GM18873 (cell line): Measurements from ENCODE around the gene EIF2B2.

Experiments used
- ATAC-seq: cut with Tn5 transposase; IDR thresholded peaks from one replicate; pipeline ENCODE4 v1.9.1; 2021; ENCODE audit warnings: mild to moderate bottlenecking, moderate library complexity, moderate number of reproducible peaks; ENCODE audit not compliant: unreplicated experiment, low FRiP score

EIF2B2 gene

DNA sequence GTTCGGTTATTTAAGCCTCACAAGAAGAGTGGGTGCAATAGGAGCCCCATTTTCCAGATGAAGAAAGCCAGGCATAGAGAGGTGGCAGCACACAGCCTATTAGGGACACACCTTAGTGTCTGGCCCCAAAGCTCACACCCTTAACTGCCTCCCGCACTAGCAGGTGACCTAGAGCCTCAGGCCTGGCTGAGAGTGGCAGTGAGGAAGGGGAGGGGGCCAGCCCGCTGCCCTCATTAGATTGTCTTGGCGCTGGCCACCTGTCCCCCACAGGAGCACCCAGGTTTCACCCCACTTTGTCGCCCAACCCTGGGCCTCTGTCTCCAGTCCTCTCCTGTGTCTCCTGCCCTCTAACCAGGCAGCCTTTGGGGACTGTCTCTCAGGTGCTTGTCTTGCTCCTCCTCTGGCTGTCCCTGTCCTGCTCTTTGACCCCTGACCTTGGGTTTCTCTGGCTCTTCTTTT lies 28.8 kb upstream of the EIF2B2 start:
- no peak for ATAC-seq

DNA sequence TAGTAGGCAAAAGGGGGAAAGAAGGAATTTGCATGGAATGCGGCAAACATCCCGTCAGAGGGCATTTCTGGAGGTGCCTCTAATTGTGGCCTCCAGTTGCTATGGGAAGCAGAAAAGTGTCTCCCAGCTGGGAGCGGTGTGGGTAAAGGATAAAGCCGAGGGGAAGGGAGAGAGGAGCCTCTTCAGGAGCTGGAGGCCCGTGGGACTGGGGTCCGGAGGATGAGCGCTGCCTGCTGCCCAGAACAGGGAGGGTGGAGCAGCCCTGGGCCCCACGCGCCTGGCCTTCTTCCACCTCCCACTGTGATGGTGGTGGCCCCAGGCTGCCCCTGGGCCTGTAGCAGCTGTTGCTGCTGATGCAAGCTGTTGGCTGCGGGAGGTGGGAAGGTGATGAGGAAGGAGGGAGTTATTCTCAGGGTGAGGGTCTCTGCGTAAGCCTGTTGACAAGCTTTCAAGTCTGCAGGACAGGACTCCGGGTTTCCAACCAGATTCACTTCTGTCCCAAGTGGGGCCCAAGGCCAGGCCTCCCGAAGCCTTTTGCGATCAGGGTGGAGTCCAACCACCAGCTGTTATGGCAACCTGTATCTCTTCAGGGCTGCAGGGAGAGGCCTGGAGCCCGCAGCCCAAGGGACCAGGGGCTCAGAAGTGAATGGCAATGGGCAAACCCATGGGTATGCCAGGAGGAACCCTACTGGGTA lies 28.2 kb upstream of the EIF2B2 start:
- ATAC-seq: no peak

DNA sequence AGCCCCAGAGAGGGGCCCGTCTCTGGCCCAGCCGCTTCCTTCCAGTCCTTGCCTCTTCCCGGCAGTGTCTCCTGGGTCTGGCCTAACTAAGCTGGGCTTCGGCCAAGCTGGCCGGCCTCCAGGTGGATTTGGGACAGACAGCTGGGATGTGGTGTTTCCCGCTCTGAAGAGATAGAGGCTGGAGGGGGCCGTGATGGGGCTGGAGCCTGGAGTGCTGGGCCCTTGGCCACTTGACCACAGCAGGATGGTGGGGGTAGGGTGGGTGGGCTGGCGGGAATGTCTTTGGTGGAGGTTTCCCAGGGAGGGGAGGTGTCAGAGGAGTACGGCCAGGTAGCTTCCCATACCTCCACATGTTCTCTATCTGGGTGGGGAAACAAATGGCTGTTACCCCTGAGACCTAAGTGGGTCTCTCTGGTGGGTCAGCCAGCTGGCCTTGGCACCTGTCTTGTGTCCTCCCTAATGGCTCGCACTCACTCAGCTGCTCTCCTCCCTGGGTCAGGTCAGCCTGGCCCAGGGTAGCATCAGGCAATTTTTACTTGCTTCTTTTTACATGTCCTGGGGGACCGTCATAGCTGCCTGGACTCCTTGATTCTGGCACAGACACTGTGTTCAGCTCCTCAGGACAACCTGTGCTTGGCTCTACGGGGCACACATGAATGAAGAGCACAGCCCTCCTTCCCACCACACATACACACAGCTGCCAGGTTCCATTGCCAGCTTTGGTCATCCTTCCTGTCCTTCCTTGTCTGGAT lies 27.5 kb upstream of the EIF2B2 start:
- no peak for ATAC-seq

DNA sequence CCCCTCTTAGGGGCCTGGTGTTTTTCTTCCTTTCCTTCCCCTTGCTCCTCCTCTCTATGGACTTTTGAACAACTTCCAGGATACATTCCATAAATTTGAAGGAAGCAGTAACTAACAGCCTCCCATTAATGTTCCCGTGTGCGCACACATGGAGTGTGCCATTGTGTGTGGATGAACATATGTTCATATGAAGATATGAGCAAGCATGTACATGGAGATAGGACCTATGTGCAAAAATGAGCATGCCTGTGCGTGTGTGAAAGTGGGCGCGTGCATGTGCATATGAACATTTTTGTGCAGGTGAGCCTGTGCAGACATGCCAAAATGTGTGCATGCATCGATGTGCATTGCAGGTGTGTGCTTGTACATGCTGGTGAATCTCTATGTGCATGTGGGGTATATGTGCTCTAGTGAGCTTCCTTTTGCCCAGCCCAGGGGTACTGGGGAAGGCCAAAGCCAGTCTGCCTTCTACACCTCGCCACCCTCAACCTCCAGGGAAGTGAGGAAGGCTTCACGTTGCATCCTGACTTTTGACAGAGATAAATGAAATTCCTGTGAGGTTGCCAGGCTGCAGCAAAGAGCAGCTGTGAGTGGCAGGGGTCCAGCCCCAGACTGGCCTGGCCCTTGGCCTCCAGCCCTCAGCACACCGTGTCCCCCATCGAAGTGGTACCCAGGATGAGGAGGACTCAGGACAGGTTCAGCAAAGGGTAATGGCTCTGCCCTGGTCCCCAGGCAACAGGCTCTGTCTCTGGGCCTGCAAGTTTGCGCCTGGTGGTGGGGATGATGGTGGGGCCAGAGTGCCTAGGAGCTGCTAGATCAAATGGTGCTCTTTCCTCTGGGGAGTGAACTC lies 26.2 kb upstream of the EIF2B2 start:
- no peak for ATAC-seq

DNA sequence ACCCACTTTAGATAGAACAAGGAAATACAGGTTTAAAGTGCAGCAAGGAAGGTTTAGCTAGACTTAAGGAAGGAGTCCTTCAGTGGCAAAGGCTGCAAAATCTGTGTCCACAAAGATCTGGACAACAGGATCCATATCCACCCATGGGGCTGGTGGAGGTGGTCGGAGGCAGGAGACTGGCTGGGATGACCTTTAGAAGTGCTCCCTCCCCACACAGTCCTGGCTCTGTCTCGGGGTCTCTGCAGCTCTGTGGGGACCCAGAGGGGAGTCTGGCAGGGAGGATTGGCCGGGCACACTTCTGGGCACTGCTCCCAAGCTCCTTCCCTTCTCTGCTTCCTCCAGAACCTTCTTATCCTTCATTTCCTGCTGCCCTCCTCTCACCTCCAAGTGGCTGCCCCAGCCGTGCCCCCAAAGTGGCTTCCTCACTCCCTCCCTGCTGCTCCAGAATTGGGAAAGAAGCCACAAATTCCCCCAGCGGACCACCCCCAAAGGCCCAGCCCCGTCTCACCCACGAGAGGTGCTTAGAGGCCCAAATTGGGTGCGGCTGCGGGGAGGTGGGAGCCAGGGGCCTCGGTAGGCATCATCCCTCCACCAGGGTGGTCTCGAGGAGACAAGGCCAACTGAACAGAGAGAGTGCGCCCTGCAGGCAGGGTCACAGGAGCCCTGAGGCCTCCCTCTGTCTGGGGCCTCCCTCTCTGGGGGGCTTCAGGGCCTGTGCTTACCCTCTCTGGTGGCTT lies 25.4 kb upstream of the EIF2B2 start:
- ATAC-seq: no peak

DNA sequence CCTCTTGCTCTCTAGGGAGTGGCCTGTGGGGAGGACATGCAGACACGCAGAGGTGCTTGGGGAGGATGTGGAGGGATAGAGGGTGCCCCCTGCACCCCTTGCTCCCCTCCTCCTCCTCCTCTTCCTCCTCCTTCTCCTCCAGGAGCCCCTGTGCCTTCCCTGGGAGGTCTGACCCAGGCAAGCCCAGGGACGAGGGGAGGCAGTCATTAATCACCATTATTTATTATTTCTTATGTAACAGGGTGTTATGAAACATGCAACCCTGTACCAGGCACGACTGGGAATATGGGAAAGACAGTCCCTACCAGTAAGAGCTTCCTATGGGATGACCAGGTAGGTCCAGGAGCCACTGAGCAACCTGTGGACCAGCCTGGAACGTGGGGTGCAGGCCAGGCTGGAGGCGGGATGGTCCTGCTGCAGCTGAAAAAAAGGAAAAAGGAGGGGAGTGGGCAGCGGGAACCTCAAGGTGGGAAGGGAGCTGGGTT lies 24.8 kb upstream of the EIF2B2 start:
- no peak for ATAC-seq

DNA sequence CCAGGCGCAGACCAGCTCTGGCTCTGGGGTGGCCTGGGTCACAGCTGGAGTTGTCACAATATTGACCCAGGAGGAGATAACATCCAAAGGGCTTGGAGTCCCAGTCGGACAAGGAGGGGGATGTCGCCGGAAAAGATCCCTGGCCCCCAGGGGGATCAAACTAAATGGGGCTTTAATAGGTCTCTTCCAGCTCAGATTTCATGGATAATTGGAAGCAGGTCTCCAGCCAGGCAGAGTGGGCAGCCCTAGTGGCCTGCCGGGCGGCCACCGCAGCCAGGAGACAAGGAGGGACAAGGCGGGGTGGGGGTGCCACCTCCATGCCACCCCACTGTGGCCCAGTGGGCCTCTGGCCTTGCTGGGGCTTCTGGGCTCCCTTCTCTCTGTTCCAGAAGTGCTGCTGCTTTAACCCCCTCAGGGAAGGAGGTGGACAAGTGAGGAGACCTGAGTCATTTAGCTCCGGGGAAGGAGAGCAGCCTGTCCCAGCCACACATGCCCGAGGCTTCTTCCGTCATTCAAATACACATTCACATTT lies 24.2 kb upstream of the EIF2B2 start:
- no peak for ATAC-seq

DNA sequence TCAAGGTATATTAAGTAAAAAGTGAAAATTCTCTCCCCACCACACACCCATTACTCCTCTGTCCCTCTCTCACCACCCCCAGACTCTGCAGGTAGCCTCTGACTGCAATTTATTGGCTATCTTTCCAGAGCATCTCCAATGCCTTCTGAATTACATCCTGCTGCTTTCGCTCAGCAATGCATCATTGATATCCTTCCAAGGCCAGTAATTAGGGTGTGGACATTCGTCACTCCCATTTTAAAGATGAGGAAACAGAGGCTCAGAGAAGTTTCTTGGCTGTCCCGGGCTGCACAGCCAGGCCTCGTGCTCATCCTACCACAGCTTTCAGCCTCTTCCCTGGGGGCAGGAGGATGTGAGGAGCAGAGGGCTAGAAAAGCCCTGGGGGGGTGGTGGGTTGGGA lies 23.7 kb upstream of the EIF2B2 start:
- no peak for ATAC-seq

DNA sequence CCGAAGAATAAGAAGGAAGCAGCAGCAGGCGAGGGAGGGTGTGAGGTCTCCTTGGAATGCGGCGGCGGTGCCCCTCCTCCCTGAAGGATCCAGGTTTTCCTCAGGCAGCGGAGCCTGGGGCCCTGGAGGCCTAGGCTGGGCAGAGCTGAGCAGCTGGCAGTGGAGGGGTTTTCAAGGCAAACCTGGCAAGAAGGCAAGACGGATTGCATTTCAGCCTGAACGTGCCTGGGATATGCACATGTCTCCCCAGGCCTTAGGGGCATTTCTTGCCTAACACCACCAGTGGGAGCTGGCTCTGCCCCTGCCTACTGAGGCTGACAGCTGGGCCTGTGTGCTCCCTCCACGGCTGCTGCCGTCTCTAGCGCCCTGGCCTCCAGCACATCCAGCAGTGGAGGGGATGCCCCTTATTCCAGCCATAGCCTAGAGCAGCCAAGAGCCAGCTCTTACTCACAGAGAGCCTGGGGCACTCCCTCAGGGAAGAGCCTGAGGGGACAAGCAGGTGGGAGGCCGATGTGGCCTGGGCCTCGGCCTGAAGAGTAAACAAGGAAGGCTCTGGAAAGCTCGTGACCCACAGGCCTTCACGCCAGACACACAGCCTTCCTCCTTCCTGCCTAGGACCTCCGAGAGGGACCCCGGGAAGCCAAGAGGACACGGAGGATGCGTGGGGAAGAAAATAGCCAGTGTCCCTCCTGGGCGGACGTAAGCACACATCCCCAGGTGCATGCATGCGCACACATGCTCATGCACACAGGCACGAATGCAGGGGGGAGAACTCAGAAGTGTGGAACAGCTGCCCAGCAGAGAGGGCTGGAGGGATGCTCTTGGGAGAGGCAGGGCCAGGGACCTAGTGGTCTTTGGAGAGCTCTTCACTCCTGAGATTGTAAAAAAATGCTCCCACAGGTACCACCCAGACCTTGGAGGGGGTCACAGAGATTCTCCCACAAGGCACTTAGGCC lies 23.0 kb upstream of the EIF2B2 start:
- no peak for ATAC-seq

DNA sequence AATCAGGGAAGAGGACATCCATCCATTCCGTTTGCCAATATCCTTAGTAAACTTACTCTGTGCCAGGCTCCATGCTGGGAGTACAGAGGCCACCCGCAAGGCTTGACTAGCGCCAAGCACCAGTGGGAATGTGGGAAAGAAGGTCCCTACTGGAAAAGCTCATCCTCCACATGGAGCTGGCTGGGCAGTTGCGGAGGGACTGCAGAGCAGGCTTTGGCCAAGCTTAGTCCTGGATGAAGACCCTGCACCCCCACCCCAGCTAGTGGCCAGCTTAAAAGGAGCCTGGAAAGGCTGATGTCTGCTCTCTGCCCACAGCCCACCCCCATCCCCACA lies 22.4 kb upstream of the EIF2B2 start:
- ATAC-seq: no peak

DNA sequence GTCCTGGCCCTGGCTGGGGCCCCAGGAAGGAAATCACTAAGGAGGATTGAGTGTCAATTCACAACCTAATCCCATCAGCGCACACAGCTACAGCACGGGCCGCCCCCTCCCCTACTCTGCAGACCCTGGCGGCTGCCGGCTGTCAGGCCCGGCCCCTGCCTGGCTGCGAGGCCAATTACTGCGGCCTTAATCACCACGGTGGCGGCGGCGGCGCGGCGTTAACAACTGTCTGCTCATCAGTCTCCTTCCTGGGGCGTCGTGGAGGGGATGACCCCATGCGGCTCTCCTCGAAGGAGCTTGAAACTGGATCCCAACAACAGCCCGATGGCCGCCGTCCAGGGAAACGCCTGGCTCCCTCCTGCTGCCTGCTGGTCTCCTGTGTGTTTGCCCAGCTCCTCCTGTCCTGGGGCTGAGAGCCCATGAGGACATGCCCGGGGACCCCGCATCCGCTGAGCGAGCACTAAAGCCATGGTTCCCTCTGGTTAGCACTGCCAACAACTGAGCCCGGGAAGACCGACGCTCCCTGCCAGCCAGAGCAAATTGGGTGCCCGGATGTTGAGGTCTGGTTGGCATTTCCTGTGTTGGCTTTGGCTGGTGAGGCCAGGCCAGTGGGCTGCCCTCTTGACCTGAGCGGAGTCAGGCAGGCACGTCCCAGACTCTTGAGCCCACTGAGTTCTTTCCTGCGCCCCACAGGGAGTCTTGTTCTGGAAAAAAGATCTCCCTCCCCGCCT lies 21.8 kb upstream of the EIF2B2 start:
- ATAC-seq: no peak

DNA sequence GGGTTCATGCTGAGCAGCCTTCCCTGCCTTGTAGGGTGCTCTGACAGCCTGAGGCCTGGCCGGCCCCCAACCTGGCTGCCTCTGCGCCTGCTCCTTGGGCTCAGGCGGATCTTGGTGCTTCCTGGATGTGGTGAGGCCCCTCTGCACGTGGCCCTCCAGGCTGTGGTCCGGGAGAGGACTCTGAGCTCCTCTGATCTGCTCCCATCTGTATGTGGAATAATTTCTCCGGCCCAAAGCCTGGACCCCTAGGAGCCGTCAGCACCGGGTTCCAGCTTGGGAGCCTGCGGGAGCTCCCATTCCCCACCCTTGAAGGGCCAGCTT lies 21.3 kb upstream of the EIF2B2 start:
- no peak for ATAC-seq

DNA sequence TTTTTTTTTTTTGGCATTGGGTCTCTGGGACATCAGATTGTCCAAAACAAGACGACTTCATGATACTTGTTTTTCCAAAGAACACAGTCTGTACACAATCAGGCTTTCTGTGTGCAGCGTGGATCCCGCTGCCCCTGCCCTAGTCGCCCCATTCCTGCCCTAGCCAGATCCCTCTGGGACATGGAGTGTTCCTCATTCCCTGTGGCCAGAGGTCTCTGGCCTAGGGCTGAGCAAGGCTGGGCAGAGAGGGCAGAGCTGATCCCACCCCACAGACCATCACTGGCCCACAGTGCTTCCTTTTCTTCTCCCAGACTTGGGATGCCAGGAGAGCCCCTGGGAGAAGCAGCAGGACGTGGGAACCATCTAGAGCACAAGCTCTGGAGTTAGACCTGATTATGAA lies 20.9 kb upstream of the EIF2B2 start:
- ATAC-seq: no peak

DNA sequence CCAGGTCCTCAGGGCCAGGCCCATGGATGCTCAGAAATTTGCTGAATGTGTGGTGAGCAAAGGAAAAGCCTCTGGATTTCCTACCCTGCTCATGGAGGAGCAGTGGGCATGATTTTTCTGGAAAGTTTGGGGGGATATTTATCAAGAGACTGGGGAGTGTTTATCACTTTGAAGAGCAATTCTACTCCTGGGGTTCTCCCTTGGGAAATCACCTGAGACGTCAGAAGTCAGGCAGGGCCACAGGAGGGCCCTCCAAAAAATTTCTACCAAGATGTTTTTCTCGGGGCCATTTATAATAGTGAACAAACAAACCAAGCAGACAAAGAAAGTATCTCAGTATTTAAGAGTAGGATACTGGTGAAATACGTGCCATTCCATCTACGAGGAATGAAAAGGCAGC lies 20.1 kb upstream of the EIF2B2 start:
- ATAC-seq: no peak

DNA sequence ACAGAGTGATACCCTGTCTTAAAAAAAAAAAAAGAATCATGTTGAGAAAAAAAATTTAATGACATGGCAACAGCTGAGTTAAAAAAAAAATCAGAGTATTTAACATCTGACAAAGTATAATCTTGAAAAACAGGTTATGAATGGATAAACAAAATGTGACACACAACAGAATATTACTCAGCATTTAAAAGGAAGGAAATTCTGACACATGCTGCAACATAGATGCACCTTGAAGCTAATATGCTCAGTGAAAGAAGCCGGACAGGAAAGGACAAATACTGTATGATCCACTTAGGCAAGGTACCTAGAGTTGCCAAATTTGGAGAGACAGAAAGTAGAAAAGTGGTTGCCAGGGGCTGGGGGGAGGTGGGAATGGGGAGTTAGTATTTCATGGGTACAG lies 19.4 kb upstream of the EIF2B2 start:
- no peak for ATAC-seq

DNA sequence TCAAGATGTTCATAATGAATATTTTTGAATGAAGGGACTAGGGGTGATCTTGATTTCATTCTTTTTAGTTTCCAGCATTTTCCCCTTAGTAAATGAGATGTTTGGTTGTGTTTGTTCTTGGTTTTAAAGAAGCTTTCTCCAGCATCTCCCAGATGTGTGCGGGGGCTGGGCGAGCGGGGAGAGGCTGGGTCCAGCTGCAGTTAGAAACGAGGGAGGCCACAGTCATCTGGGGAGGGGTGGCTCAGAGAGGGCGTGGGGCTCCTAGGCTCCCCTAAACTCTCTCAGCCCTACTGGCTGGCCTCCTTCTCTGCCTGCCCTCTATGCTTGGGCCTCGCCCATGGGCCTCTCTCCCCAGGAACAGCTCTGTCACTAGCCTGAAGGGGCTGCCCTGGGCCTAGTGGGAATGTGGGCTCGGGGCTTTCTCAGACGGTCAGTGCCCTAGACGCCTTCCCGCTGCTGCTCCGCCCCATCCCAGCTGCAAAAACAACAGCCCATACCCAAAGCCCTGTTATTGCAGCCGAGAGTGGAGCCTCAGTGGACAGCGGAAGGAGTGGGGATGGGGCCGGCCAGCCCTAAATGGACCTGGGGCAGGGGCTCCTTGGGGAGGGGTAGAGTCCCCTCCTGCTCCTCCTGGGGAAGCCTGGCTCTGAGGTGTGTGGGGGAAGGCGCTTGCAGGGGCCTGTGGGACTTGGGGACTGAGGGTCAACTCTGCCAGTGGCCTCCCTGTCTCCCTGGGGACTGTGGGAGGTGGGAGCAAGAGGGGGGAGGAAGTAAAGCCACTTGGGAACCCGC lies 18.3 kb upstream of the EIF2B2 start:
- ATAC-seq: no peak

DNA sequence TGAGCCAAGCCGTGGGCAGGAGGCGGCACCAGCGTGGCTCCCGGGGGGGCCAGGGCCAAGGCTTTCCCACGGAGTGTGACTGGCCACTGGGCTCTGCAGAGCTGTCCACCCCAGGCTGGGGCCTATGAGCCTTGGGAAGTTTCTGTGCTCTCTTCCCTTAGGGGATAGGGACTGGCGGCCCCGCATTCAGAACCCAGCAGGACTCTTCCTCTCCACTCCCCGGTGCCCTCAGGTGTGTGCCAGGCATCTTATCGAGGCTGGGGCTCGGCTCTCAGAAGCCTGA lies 17.8 kb upstream of the EIF2B2 start:
- ATAC-seq: no peak

DNA sequence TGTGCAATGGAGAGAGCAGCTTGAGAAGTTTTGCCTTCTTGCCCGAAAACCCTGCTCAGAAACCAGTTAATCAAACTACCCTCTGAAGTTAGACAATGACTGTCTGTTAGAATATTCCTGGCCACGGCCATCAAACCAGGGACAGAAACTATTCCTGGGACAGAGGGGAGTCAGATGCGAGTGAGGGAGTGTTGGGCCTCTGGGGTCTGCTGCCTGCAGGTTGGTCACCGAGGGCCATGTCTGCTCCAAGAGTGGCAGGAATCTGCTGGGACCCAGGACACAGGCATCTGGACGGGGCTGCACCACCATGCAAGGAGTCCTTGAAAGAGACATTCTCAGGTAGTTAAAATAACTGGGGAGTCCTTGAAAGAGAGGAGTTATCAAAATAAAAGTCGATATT lies 16.9 kb upstream of the EIF2B2 start:
- no peak for ATAC-seq
